Hematopoietic multipotent progenitor cell treated with erythropoietin and hydrocortisone succinate and interleukin-3 and kit ligand, for 6 days (in vitro differentiated cells): ENCODE results near the gene POP7.
"Not testable (repeated sequence)": the region's sequence is repeated elsewhere in the genome, so short reads cannot be mapped to it uniquely, and the experiment has no call there.

Experiments used
- DNase-seq: peaks from one replicate; pipeline ENCODE4 v3.0.0-alpha.2; 2015

The POP7 gene

DNA sequence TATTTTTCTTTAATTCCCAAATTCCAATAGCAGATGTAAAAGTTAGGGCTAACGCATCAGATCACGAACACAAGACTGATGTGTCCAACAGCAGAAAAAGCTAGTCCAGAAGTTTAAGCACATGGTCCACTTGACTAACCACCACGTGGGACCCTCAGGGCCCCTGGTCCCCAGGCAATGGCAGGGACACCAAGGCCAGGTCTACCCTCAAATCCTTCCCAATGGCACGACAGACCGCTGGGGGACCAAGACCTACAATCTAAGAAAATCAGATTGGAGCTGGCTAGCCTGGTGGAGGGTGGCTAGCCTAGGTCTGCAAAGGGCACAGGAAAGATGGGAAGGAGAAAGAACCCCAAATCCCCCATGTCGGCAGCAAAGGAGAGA lies 13.4 kb upstream of the POP7 start:
- DNase-seq, result peak; percentile 22

DNA sequence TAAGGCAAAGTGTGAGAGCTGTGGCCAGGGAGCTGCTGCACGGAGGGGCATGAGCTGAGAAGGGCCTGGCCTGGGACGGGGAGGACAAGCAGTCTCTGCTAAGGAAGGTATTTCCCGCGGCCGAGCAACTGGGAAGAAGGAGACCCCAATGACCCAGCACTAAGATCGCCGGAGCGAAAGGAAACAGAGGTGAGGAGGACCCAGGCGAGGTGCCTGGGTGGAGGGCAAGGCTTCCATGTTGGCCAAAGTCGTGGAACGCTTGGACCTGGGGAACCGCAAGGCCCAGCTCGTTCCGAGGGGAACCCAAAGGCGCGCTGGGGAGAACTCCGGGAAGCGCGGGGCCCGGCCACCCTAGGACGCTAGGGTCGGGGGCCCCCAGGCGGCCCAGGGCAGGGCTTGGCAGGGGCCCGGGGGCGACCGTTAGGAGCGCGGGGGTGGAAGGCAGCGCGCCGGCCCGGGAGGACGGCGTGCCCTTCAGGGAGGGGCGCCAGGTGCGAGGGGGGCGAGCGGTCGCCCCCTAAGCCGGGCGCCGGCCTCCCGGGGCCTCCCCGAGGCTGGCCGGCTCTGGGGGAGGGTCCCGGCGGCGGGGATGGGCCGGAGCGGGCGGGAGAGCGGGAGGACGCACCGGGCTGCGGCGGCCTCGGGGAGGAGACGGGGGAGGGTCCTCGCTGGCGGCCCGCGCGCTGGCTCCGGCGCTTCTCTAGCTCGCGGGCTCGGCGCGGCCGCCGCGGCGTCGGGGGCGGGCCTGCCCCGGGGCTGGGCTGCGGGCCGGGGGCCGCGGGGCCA lies 12.4 kb upstream of the POP7 start:
- no peak for DNase-seq

DNA sequence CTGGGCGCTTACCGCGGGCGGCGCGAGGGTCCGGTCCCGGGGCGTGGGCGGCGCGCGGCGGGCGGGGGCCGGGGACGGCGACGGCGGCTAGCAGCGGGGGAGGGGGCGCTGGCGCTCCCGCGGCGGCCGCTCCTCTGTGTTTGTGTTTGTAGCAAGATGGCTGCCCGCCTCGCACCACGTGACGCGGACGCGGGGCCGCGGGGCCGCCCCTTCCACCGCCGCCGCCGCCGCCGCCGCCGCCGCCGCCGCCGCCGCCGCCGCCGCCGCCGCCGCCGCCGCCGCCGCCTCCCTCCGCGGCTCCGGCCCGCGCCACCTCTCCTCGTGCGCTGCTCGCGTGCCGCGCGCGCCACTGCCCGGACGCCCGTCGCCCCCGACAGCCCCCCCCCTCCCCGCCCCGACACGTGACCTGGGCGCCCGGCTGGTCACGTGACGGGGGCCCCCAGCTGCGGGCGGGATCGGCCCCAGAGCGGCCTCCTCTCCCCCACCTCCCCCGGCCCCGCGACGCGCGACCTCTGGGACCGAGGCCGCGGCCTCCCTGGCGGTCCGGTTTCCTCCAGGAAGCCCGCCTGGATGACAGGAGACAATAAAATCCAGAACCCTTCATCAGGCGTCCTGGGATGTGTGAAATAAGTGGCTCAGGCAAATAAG lies 11.7 kb upstream of the POP7 start, which contains the start of gene GIGYF1:
Gene GIGYF1 (minus strand): TSS at position 153 of the 648 bp plus-strand sequence. CDS start 6,012 bp downstream, outside the sequence.
- DNase-seq, result peak; percentile 80

DNA sequence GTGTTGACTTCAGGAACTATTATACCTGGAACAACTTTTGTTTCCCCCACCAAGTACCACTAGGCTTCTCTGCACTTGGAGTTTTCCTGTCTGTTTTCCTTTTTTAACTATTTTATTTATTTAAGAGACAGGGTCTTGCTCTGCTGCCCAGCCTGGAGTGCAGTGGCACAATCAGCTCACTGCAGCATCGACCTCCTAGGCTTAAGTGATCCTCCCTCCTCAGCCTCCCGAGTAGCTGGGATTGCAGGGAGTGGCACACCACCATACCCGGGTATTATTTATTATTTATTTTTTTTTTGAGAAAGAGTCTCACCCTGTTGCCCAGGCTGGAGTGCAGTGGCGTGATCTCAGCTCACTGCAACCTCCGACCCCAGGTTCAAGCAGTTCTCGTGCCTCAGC lies 9.8 kb upstream of the POP7 start:
- DNase-seq, result no peak

- no peak for DNase-seq
Observed at GRCh38 chr7:100699018-100699417, 6.9 kb upstream of the POP7 start.

- DNase-seq, result not testable (repeated sequence)
Observed at GRCh38 chr7:100701089-100701488, 4.8 kb upstream of the POP7 start.

DNA sequence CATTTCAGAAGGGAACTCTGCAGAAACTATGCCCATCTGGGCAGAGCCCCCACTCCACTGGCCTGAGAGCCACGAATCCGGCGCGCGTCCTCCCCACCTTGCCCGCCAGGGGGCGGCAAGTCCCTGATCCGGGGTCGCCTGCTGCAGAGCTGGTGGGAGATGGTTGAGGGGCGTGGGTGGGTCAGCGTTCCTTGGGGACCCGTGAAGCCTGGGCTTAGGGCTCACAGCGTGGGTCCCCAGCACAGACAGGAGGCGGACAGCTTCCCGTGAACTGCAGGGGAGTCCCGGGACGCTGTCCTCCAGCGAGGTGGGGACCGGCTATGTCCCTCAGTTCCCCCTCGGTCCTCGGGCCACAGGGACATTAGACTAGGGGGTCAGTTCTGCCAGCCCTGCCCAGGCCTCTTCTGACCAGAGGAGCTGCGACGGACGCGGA lies 585 bp upstream of the POP7 start:
- DNase-seq, result peak; percentile 85

- peak; percentile 12 for DNase-seq
Observed at GRCh38 chr7:100706672-100707311, 871 bp downstream of the POP7 start.

- no peak for DNase-seq
Observed at GRCh38 chr7:100708395-100708794, 2.5 kb downstream of the POP7 start.

GRCh38 chr7:100710452-100710851 lies 4.5 kb downstream of the POP7 start:
- no peak for DNase-seq

DNA sequence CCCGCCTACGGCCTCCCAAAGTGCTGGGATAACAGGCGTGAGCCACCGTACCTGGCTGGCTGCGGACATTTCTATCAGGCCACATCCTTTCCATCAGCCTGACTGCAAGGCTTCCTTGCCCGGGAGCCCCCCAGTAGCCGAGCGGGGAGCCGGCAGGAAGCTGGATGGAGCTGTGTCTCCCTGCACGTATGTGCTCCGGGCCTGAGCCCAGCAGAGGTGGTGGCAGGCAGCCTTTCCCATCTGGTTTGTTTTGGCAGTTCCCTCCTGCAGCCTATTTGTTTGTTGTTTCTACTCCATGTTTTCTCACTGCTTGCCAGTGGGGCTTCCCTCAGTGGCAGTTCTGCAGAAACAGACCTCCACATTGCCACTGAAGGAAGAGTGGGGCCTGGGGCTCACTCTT lies 5.4 kb downstream of the POP7 start:
- no peak for DNase-seq

GRCh38 chr7:100714725-100715124 lies 8.8 kb downstream of the POP7 start:
- no peak for DNase-seq

GRCh38 chr7:100717073-100717472 lies 11.2 kb downstream of the POP7 start:
- not testable (repeated sequence) for DNase-seq

DNA sequence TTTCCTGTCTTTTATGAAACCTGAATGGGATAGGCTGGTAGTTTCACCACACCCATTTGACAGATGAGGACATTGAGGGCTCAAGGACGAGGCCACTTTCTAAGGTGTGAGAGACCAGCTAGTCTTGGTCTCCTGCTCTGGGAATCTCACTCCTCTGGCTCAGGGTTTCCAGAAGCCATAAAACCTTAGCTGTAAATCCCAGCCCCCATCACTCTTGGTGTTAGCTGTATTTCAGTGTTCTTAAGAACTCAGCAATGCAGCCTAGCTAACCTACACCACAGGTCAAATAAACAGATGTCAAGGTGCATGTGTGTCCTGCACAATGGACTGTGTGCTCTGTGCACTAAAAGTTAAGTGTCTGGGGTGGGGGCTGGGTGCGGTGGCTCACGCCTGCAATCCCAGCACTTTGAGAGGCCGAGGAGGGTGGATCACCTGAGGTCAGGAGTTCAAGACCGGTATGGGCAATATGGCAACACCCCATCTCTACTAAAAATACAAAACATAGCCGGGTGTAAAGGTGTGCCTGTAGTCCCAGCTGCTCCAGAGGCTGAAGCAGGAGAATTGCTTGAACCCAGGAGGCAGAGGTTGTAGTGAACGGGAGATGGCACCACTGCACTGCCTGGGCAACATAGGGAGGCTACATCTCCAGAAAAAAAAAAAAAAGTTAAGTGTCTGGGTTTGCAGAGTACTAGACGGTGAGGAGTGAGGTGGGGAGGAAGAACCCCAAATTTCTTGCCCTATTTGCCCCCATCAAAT lies 13.8 kb downstream of the POP7 start:
- peak; percentile 46 for DNase-seq

- DNase-seq, result no peak
Observed at GRCh38 chr7:100720279-100720670, 14.4 kb downstream of the POP7 start, which contains the start of gene EPO. Gene EPO (plus strand): TSS chr7:100720468. CDS start chr7:100720981, 513 bp downstream.

- DNase-seq, result peak; percentile 9
Observed at GRCh38 chr7:100720671-100721504, 15.0 kb downstream of the POP7 start.

DNA sequence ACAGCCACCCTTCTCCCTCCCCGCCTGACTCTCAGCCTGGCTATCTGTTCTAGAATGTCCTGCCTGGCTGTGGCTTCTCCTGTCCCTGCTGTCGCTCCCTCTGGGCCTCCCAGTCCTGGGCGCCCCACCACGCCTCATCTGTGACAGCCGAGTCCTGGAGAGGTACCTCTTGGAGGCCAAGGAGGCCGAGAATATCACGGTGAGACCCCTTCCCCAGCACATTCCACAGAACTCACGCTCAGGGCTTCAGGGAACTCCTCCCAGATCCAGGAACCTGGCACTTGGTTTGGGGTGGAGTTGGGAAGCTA lies 15.5 kb downstream of the POP7 start:
- DNase-seq, result no peak

DNA sequence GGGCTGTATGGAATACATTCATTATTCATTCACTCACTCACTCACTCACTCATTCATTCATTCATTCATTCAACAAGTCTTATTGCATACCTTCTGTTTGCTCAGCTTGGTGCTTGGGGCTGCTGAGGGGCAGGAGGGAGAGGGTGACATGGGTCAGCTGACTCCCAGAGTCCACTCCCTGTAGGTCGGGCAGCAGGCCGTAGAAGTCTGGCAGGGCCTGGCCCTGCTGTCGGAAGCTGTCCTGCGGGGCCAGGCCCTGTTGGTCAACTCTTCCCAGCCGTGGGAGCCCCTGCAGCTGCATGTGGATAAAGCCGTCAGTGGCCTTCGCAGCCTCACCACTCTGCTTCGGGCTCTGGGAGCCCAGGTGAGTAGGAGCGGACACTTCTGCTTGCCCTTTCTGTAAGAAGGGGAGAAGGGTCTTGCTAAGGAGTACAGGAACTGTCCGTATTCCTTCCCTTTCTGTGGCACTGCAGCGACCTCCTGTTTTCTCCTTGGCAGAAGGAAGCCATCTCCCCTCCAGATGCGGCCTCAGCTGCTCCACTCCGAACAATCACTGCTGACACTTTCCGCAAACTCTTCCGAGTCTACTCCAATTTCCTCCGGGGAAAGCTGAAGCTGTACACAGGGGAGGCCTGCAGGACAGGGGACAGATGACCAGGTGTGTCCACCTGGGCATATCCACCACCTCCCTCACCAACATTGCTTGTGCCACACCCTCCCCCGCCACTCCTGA lies 16.7 kb downstream of the POP7 start:
- no peak for DNase-seq

DNA sequence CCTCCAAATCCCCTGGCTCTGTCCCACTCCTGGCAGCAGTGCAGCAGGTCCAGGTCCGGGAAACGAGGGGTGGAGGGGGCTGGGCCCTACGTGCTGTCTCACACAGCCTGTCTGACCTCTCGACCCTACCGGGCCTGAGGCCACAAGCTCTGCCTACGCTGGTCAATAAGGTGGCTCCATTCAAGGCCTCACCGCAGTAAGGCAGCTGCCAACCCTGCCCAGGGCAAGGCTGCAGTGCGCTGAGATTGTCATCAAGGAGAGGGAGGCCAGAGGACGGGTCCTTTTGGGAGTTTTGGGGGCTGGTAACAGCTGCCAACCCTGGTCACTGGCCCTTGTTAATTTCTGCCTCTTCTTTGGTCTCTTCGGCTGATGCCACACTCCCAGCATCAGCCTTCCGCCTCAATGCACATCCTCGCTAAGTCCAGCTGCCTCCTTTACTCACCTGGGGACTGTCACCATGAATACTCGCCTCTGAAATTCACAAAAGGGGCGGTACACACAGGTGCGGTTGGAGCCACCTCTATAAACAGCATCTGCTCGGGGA lies 17.9 kb downstream of the POP7 start:
- DNase-seq, result no peak

DNA sequence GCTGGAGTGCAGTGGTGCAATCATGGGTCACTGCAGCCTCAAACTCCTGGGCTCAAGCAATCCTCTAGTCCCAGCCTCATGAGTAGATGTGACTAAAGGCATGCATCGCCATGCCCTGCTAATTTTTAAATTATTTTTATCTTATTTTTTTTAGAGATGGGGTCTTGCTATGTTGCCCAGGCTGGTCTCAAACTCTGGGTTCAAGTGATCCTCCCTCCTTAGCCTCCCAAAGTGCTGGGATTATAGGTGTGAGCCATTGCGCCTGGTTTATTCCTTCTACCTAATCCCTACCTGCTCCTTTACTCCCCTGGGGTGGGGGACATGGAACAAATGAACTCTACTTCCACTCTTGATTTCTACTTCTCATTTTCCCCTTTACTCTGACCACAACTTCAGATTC lies 18.4 kb downstream of the POP7 start:
- DNase-seq, result not testable (repeated sequence)
